H1 (cell line): ENCODE data around the gene NEGR1. TPM values are rescaled to one million over a fixed set of nuclear protein-coding genes. Genes with fewer than 3 reads are reported as not detected.

Source experiments
- CTCF ChIA-PET: fragments of 300-600 bp; sonication (Branson Sonifier 250); formaldehyde crosslinking; loops from one replicate; lab custom pipeline; 2021; ENCODE audit not compliant: partially characterized antibody; lab: Charles Lee
- POLR2A ChIA-PET: fragments of 300-600 bp; sonication (Branson Sonifier 250); formaldehyde crosslinking; loops from one replicate; lab custom pipeline; 2021; ENCODE audit warnings: inconsistent platforms; ENCODE audit not compliant: partially characterized antibody; lab: Charles Lee
- DNase-seq, 2 experiments: peaks; one replicate each; pipeline versions ENCODE4 v3.0.0 to v3.0.0-alpha.2; 2010 to 2022; ENCODE audit warnings: low spot score in 2 of 2, low read depth in 1 of 2, mixed read lengths in 1 of 2
- FAIRE-seq: peaks from 2 replicates; lab custom pipeline; 2011; peaks lifted over from hg19 to GRCh38; lab: Jason Lieb, UNC
- H2AFZ ChIP-seq: 2 replicates; pipeline ENCODE4 v1.8.1; 2012; ENCODE audit warnings: low read length, inconsistent platforms
- H2AK5ac ChIP-seq: 2 replicates; pipeline ENCODE4 v1.6.1; 2013; ENCODE audit warnings: low read depth, low read length
- H2BK120ac ChIP-seq: replicated peaks from 2 replicates; pipeline ENCODE3; 2013; ENCODE audit warnings: low read depth, low read length, inconsistent platforms
- H2BK12ac ChIP-seq: 2 replicates; pipeline ENCODE4 v1.6.1; 2013; ENCODE audit warnings: low read depth, low read length
- H2BK15ac ChIP-seq: 2 replicates; pipeline ENCODE4 v1.6.1; 2013; ENCODE audit warnings: low read length
- H2BK20ac ChIP-seq: 2 replicates; pipeline ENCODE4 v1.6.1; 2013; ENCODE audit warnings: low read length
- H2BK5ac ChIP-seq: 2 replicates; pipeline ENCODE4 v1.6.1; 2013; ENCODE audit warnings: low read depth, low read length
- H3K14ac ChIP-seq: 2 replicates; pipeline ENCODE4 v1.6.1; 2013; ENCODE audit warnings: inconsistent platforms; ENCODE audit not compliant: insufficient read length
- H3K18ac ChIP-seq: 2 replicates; pipeline ENCODE4 v1.6.1; 2013; ENCODE audit warnings: low read length; ENCODE audit errors: extremely low read depth
- H3K23ac ChIP-seq: 2 replicates; pipeline ENCODE4 v1.6.1; 2013; ENCODE audit warnings: inconsistent platforms; ENCODE audit not compliant: insufficient read length
- H3K23me2 ChIP-seq: 2 replicates; pipeline ENCODE4 v1.6.1; 2013; ENCODE audit warnings: low read depth, low read length
- H3K27ac ChIP-seq: 2 replicates; pipeline ENCODE4 v1.6.1; 2011; ENCODE audit warnings: low read depth, low read length, inconsistent platforms
- H3K27me3 ChIP-seq, 4 experiments: replicated peaks in 1 of 4; 1 replicate in 1 of 4; 2 replicates in 3 of 4; pipeline versions ENCODE4 v1.6.1 to v1.8.1; 2011 to 2013; ENCODE audit warnings: low read length in 3 of 4, mild to moderate bottlenecking in 3 of 4, inconsistent platforms in 2 of 4, mixed read lengths in 2 of 4, moderate library complexity in 1 of 4; ENCODE audit not compliant: control insufficient read depth in 3 of 4, insufficient read depth in 3 of 4; ENCODE audit errors: extremely low read depth in 1 of 4
- H3K36me3 ChIP-seq, 4 experiments: 2 replicates each; pipeline versions ENCODE4 v1.6.1 to v1.8.1; 2011 to 2013; ENCODE audit warnings: mild to moderate bottlenecking in 4 of 4, low read length in 3 of 4, moderate library complexity in 2 of 4, control low read depth in 1 of 4, inconsistent platforms in 1 of 4; ENCODE audit not compliant: insufficient read depth in 4 of 4, control insufficient read depth in 2 of 4
- H3K4ac ChIP-seq: replicated peaks from 2 replicates; pipeline ENCODE3; 2013; ENCODE audit warnings: low read length, low read depth, mixed read lengths, inconsistent platforms; ENCODE audit not compliant: insufficient read length
- H3K4me1 ChIP-seq, 4 experiments: replicated peaks in 1 of 4; 1 replicate in 1 of 4; 2 replicates in 3 of 4; pipeline versions ENCODE4 v1.6.1 to v1.8.1; 2011 to 2013; ENCODE audit warnings: low read length in 3 of 4, inconsistent platforms in 2 of 4, mixed read lengths in 1 of 4; ENCODE audit not compliant: insufficient read depth in 4 of 4, control insufficient read depth in 3 of 4
- H3K4me2 ChIP-seq, 2 experiments: 2 replicates each; pipeline versions ENCODE4 v1.6.1 to v1.8.1; 2011 to 2013; ENCODE audit warnings: low read depth in 2 of 2, low read length in 2 of 2, control low read depth in 1 of 2, inconsistent platforms in 1 of 2, mild to moderate bottlenecking in 1 of 2; ENCODE audit not compliant: insufficient read depth in 1 of 2
- H3K4me3 ChIP-seq, 4 experiments: fragments of 200-600, 300-600 bp in 1 of 4; sonication (generic), shearing (Covaris generic), sonication (Bioruptor Twin) in 1 of 4; 2 replicates each; pipeline versions ENCODE4 v1.5.1 to v1.8.1; 2011 to 2016; ENCODE audit warnings: low read length in 4 of 4, low read depth in 3 of 4, control low read depth in 2 of 4, inconsistent platforms in 2 of 4, mild to moderate bottlenecking in 2 of 4, mixed read lengths in 1 of 4, moderate library complexity in 1 of 4; ENCODE audit not compliant: insufficient read depth in 2 of 4; ENCODE audit errors: extremely low read depth in 1 of 4
- H3K56ac ChIP-seq: replicated peaks from 2 replicates; pipeline ENCODE3; 2013; ENCODE audit warnings: low read depth, mild to moderate bottlenecking, mixed read lengths, low read length, inconsistent platforms; ENCODE audit not compliant: insufficient read length
- H3K79me1 ChIP-seq: 2 replicates; pipeline ENCODE4 v1.6.1; 2013; ENCODE audit warnings: low read depth, low read length, control low read depth
- H3K79me2 ChIP-seq, 2 experiments: 2 replicates each; pipeline versions ENCODE4 v1.6.1 to v1.8.1; 2012 to 2013; ENCODE audit warnings: low read length in 2 of 2, mild to moderate bottlenecking in 2 of 2, inconsistent platforms in 1 of 2; ENCODE audit not compliant: insufficient read depth in 2 of 2, control insufficient read depth in 1 of 2
- H3K9ac ChIP-seq, 4 experiments: replicated peaks in 1 of 4; 1 replicate in 1 of 4; 2 replicates in 3 of 4; pipeline versions ENCODE4 v1.6.1 to v1.8.1; 2011 to 2013; ENCODE audit warnings: low read depth in 3 of 4, low read length in 3 of 4, control low read depth in 2 of 4, mild to moderate bottlenecking in 2 of 4, moderate library complexity in 2 of 4, inconsistent platforms in 1 of 4; ENCODE audit errors: extremely low read depth in 1 of 4
- H3K9me3 ChIP-seq, 2 experiments: 2 replicates each; pipeline versions ENCODE4 v1.6.1 to v1.8.1; 2012 to 2013; ENCODE audit warnings: mild to moderate bottlenecking in 2 of 2, moderate library complexity in 2 of 2, control low read depth in 1 of 2, inconsistent platforms in 1 of 2, low read depth in 1 of 2, low read length in 1 of 2, mixed read lengths in 1 of 2; ENCODE audit not compliant: insufficient read depth in 2 of 2
- H4K20me1 ChIP-seq, 2 experiments: replicated peaks in 1 of 2; 2 replicates each; pipeline versions ENCODE3 to v1.8.1; 2011 to 2013; ENCODE audit warnings: inconsistent platforms in 2 of 2, low read length in 2 of 2, mild to moderate bottlenecking in 1 of 2; ENCODE audit not compliant: insufficient read depth in 2 of 2, control insufficient read depth in 1 of 2
- H4K5ac ChIP-seq: 2 replicates; pipeline ENCODE4 v1.6.1; 2013; ENCODE audit warnings: low read length, low read depth, mixed read lengths, inconsistent platforms; ENCODE audit not compliant: insufficient read length
- H4K8ac ChIP-seq: 2 replicates; pipeline ENCODE4 v1.8.0; 2013; ENCODE audit warnings: mild to moderate bottlenecking, moderate library complexity, low read length, inconsistent platforms; ENCODE audit not compliant: insufficient read depth; ENCODE audit errors: extremely low read depth
- H4K91ac ChIP-seq: replicated peaks from 2 replicates; pipeline ENCODE3; 2013; ENCODE audit warnings: low read length, mixed read lengths, inconsistent platforms; ENCODE audit not compliant: insufficient read length
- CHD1 ChIP-seq: IDR thresholded peaks from 2 replicates; pipeline ENCODE4 v1.6.1; 2012; ENCODE audit warnings: low read depth, low read length, improper control_type of control experiment
- CREB1 ChIP-seq: IDR thresholded peaks from 2 replicates; pipeline ENCODE4 v1.6.1; 2012; ENCODE audit warnings: inconsistent platforms
- EP300 ChIP-seq, 2 experiments: IDR thresholded peaks; 1 replicate in 1 of 2; 2 replicates in 1 of 2; pipeline ENCODE4 v1.6.1; 2011 to 2012; ENCODE audit warnings: low read depth in 2 of 2, low read length in 2 of 2, mild to moderate bottlenecking in 2 of 2, borderline replicate concordance in 1 of 2, inconsistent platforms in 1 of 2, moderate library complexity in 1 of 2
- KDM4A ChIP-seq: IDR thresholded peaks from one replicate; pipeline ENCODE4 v1.7.1; 2012; ENCODE audit warnings: low read depth, mild to moderate bottlenecking, moderate library complexity, low read length, inconsistent platforms; ENCODE audit not compliant: severe bottlenecking
- NANOG ChIP-seq: IDR thresholded peaks from 2 replicates; pipeline ENCODE4 v1.6.1; 2011; ENCODE audit warnings: low read length, low read depth, mild to moderate bottlenecking, inconsistent platforms; ENCODE audit not compliant: insufficient read depth, poor library complexity, severe bottlenecking
- POLR2AphosphoS5 ChIP-seq: IDR thresholded peaks from 2 replicates; pipeline ENCODE4 v1.6.1; 2011; ENCODE audit warnings: low read depth, low read length
- RAD21 ChIP-seq, 2 experiments: IDR thresholded peaks in 1 of 2; conservative IDR thresholded peaks in 1 of 2; 2 replicates each; pipeline ENCODE4 v1.6.1; 2011; ENCODE audit warnings: low read depth in 2 of 2, low read length in 2 of 2, improper control_type of control experiment in 1 of 2, inconsistent platforms in 1 of 2, mild to moderate bottlenecking in 1 of 2, moderate library complexity in 1 of 2
- RXRA ChIP-seq: IDR thresholded peaks from 2 replicates; pipeline ENCODE4 v1.6.1; 2011; ENCODE audit warnings: low read depth, mild to moderate bottlenecking, low read length, moderate library complexity; ENCODE audit not compliant: insufficient read depth
- SIN3A ChIP-seq, 2 experiments: IDR thresholded peaks in 1 of 2; conservative IDR thresholded peaks in 1 of 2; 2 replicates each; pipeline ENCODE4 v1.6.1; 2011 to 2012; ENCODE audit warnings: low read length in 2 of 2, improper control_type of control experiment in 1 of 2, low read depth in 1 of 2, mild to moderate bottlenecking in 1 of 2
- SP4 ChIP-seq: IDR thresholded peaks from 2 replicates; pipeline ENCODE4 v1.6.1; 2012; ENCODE audit warnings: low read length, inconsistent platforms
- SUZ12 ChIP-seq: fragments of 200-600 bp; sonication (generic); IDR thresholded peaks from 2 replicates; pipeline ENCODE4 v1.6.1; 2012; ENCODE audit warnings: mild to moderate bottlenecking, inconsistent platforms, low read length, moderate library complexity, mixed read lengths
- YY1 ChIP-seq: IDR thresholded peaks from 2 replicates; pipeline ENCODE4 v1.6.1; 2011; ENCODE audit warnings: low read depth, mild to moderate bottlenecking, low read length
- polyA plus RNA-seq, 7 experiments: library from polyadenylated mRNA; depleted of rRNA in 3 of 7; stranded (reverse) in 5 of 7; unstranded in 2 of 7; fragments of >200 nt in 5 of 7; fragments of 200-250 nt in 2 of 7; gene quantifications; 1 replicate in 5 of 7; 2 replicates in 1 of 7; 4 replicates in 1 of 7; pipeline versions ENCODE4 v1.2.1 to v1.2.3, GENCODE V29; 2011 to 2013; ENCODE audit warnings: missing spikeins in 2 of 7, mixed read lengths in 2 of 7
- total RNA-seq: library from RNA; stranded (reverse); fragmentation: NEBNext Ultra II Directional; extraction: Animal tissue kit (Norgen Biotek cat#: 25700); gene quantifications from 2 replicates; pipeline ENCODE4 v1.2.1, GENCODE V29; 2021
- TF ChIP-seq, protein P1 (sequence below): IDR thresholded peaks from 2 replicates; pipeline ENCODE4 v1.6.1; 2011; ENCODE audit warnings: low read length, improper control_type of control experiment
- TF ChIP-seq, protein P2 (sequence below): IDR thresholded peaks from 2 replicates; pipeline ENCODE4 v1.6.1; 2012; ENCODE audit warnings: inconsistent platforms

NEGR1 gene
- total and polyA plus RNA-seq, 2 of the 8 experiments (the other 6 are each of a cell fraction or from before 2014, with no cell fraction given) = 0.71 to 1.3 TPM

DNA sequence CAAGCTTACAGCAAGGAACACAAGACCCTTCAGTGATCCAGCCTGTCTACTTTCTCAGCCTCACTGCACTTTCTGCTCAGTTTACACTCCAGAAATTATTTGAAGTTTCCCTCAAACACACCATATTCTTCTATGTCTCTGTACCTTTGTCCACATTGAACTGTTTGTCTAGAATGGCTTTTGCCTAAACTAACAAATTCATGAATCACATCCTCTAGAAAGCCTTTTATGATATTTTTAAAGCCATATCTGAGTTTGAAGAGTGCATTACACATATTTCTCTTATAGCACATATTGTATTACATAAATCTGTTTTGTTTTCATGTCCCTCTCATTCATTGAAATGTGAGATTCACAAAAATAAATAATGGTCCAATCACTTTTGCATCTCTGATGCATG lies 755.5 kb downstream of the NEGR1 start:
- Histone ChIP-seq H2BK15ac (no peak overlapping the region), H3K9me3 (no peaks in the 10 kb centered on the region), H2BK5ac (no peak overlapping the region), H3K23me2 (no peaks in the 10 kb centered on the region; the same call in 1 of the 2 replicates), H3K4me1 (no peaks in the 10 kb centered on the region), H2BK120ac (no peak overlapping the region), H3K36me3 (no peaks in the 10 kb centered on the region), H2AK5ac (no peak overlapping the region), H2AFZ (no peak overlapping the region), H3K4ac (no peak overlapping the region), H3K27ac (no peak overlapping the region), H3K79me1 (no peaks in the 10 kb centered on the region), H2BK12ac (no peak overlapping the region), H3K27me3 (no peaks in the 10 kb centered on the region), H3K23ac (no peak overlapping the region), H4K20me1 (no peaks in the 10 kb centered on the region), H4K8ac (no peak overlapping the region), H2BK20ac (no peak overlapping the region), H3K56ac (no peak overlapping the region), H3K18ac (no peak overlapping the region), H3K79me2 (no peaks in the 10 kb centered on the region), H4K91ac (no peak overlapping the region), H4K5ac (no peak overlapping the region), H3K4me2 (no peak overlapping the region), H3K14ac (no peak overlapping the region), H3K4me3 (no peak overlapping the region), H3K9ac (no peak overlapping the region)
- DNase-seq (no peak), FAIRE-seq (no peak)
- POLR2A ChIA-PET = no interaction called here
- CTCF ChIA-PET = no interaction called here
- TF ChIP-seq EP300 (IDR thresholded peaks at IDR 0.05; ENCODE audit: borderline replicate concordance in 1 of 2, low read depth in 2 of 2, low read length in 2 of 2) = no peak
- TF ChIP-seq RAD21 (IDR thresholded peaks at IDR 0.05 in 1 of 2, conservative IDR thresholded peaks at IDR 0.05 in 1 of 2; ENCODE audit: low read depth in 2 of 2, low read length in 2 of 2) = no peak
- no peak for TF ChIP-seq KDM4A
- TF ChIP-seq SUZ12 = no peak
- no peak for TF ChIP-seq YY1
- no peak for TF ChIP-seq NANOG
- TF ChIP-seq RXRA = no peak
- no peak for TF ChIP-seq SIN3A (conservative IDR thresholded peaks at IDR 0.05 in 1 of 2, IDR thresholded peaks at IDR 0.05 in 1 of 2; ENCODE audit: low read depth in 1 of 2, low read length in 2 of 2)
- no peak for TF ChIP-seq CHD1
- TF ChIP-seq POLR2AphosphoS5 = no peak
- no peak for TF ChIP-seq SP4
- no peak for TF ChIP-seq CREB1
- TF ChIP-seq, protein P1, sequence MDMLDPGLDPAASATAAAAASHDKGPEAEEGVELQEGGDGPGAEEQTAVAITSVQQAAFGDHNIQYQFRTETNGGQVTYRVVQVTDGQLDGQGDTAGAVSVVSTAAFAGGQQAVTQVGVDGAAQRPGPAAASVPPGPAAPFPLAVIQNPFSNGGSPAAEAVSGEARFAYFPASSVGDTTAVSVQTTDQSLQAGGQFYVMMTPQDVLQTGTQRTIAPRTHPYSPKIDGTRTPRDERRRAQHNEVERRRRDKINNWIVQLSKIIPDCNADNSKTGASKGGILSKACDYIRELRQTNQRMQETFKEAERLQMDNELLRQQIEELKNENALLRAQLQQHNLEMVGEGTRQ = no peak
- TF ChIP-seq, protein P2, sequence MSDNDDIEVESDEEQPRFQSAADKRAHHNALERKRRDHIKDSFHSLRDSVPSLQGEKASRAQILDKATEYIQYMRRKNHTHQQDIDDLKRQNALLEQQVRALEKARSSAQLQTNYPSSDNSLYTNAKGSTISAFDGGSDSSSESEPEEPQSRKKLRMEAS = no peak
